ENCODE data around the gene FABP6.
"Not testable (repeated sequence)": the region's sequence is repeated elsewhere in the genome, so short reads cannot be mapped to it uniquely, and the experiment has no call there.

FABP6 gene

GRCh38 chr5:160229190-160229742, at the start of gene FABP6:
Gene FABP6, plus strand, starts transcription at chr5:160229506. Its CDS starts 52 bp downstream, at chr5:160229558.
- no peak for DNase-seq

GRCh38 chr5:160180931-160181330, 48.4 kb upstream of the FABP6 start:
- no peak for DNase-seq

GRCh38 chr5:160181965-160182622, 47.2 kb upstream of the FABP6 start:
- no peak for DNase-seq

- no peak for DNase-seq
Measured at GRCh38 chr5:160183075-160183474, 46.2 kb upstream of the FABP6 start.

GRCh38 chr5:160185626-160186360, 43.5 kb upstream of the FABP6 start:
- no peak for DNase-seq

GRCh38 chr5:160186480-160186879, 42.8 kb upstream of the FABP6 start:
- no peak for DNase-seq

GRCh38 chr5:160187091-160187490, 42.2 kb upstream of the FABP6 start:
- DNase-seq: no peak

- DNase-seq: no peak
Measured at GRCh38 chr5:160188141-160189015, 40.9 kb upstream of the FABP6 start.

- DNase-seq: no peak
Measured at GRCh38 chr5:160192424-160192823, 36.9 kb upstream of the FABP6 start.

- DNase-seq: not testable (repeated sequence)
Measured at GRCh38 chr5:160193076-160193475, 36.2 kb upstream of the FABP6 start.

- not testable (repeated sequence) for DNase-seq
Measured at GRCh38 chr5:160193790-160194189, 35.5 kb upstream of the FABP6 start.

- no peak for DNase-seq
Measured at GRCh38 chr5:160197341-160198144, 31.8 kb upstream of the FABP6 start.

GRCh38 chr5:160198146-160198545, 31.2 kb upstream of the FABP6 start:
- DNase-seq: no peak

GRCh38 chr5:160198841-160199409, 30.4 kb upstream of the FABP6 start:
- DNase-seq: peak; percentile 19

GRCh38 chr5:160199410-160199911, 29.8 kb upstream of the FABP6 start:
- DNase-seq: peak; percentile 78

GRCh38 chr5:160207061-160207460, 22.2 kb upstream of the FABP6 start:
- no peak for DNase-seq

GRCh38 chr5:160209917-160210316, 19.4 kb upstream of the FABP6 start:
- DNase-seq: no peak

- no peak for DNase-seq
Measured at GRCh38 chr5:160210606-160211005, 18.7 kb upstream of the FABP6 start.

- no peak for DNase-seq
Measured at GRCh38 chr5:160211352-160211751, 18.0 kb upstream of the FABP6 start.

GRCh38 chr5:160213537-160213936, 15.8 kb upstream of the FABP6 start:
- DNase-seq: no peak

- no peak for DNase-seq
Measured at GRCh38 chr5:160219356-160219755, 9.9 kb upstream of the FABP6 start.

- DNase-seq: no peak
Measured at GRCh38 chr5:160221082-160221481, 8.2 kb upstream of the FABP6 start.

All from activated T-cell treated with anti-CD3 and anti-CD28 coated beads, Interleukin-2, amount 50 U/mL, for 1 hour (primary cell).